A549 (cell line): ENCODE measurements around the gene PPP2R5B. TPM values are rescaled to one million over a fixed set of nuclear protein-coding genes. Genes with fewer than 3 reads are reported as not detected.

Experiments used
- ATAC-seq, 2 experiments: fragments of 200-7000 bp in 1 of 2; fragments of >200 bp in 1 of 2; cut with Nextera tagmentation in 1 of 2; cut with Tn5 transposase in 1 of 2; 3 replicates each; pipeline versions ENCODE4 v1.8.0 to v1.9.1; 2018 to 2020; ENCODE audit warnings: mild to moderate bottlenecking in 1 of 2, moderate library complexity in 1 of 2
- CTCF ChIA-PET: fragments of 300-600 bp; sonication (Branson Sonifier 250); formaldehyde crosslinking; extraction: SDS; loops from one replicate; lab custom pipeline; 2021; ENCODE audit warnings: antibody characterized with exemption, inconsistent platforms; lab: Yijun Ruan, JAX
- POLR2A ChIA-PET: fragments of 350-600 bp; formaldehyde crosslinking; extraction: SDS; loops from one replicate; lab custom pipeline; 2021; ENCODE audit warnings: antibody characterized with exemption, inconsistent platforms; lab: Yijun Ruan, JAX
- DNase-seq, 2 experiments: peaks; one replicate each; pipeline versions ENCODE4 v3.0.0 to v3.0.0-alpha.2; 2011 to 2016; ENCODE audit warnings: low read depth in 1 of 2, low spot score in 1 of 2
- FAIRE-seq: peaks from 2 replicates; lab custom pipeline; 2011; peaks lifted over from hg19 to GRCh38; lab: Jason Lieb, UNC
- H3K27ac ChIP-seq, 2 experiments: fragments of >200 bp; sonication (Bioruptor Twin); formaldehyde crosslinking; 3 replicates each; pipeline ENCODE4 v1.5.1; 2016 to 2017
- H3K4me1 ChIP-seq: fragments of >200 bp; sonication (Bioruptor Twin); formaldehyde crosslinking; 3 replicates; pipeline ENCODE4 v1.6.1; 2016
- H3K4me2 ChIP-seq: fragments of >200 bp; sonication (Bioruptor Twin); formaldehyde crosslinking; 3 replicates; pipeline ENCODE4 v1.6.1; 2016
- H3K4me3 ChIP-seq: fragments of >200 bp; sonication (Bioruptor Twin); formaldehyde crosslinking; 3 replicates; pipeline ENCODE4 v1.5.1; 2016
- H3K9me3 ChIP-seq: fragments of >200 bp; sonication (Bioruptor Twin); formaldehyde crosslinking; 3 replicates; pipeline ENCODE4 v1.6.1; 2016
- BCL3 ChIP-seq: fragments of >200 bp; sonication (Bioruptor Twin); formaldehyde crosslinking; IDR thresholded peaks from 3 replicates; pipeline ENCODE4 v1.6.1; 2016
- CBX8 ChIP-seq: fragments of 200-600 bp; sonication (generic); IDR thresholded peaks from 2 replicates; pipeline ENCODE4 v1.6.1; 2016
- CEBPB ChIP-seq, 2 experiments: fragments of >200 bp in 1 of 2; sonication (Bioruptor Twin) in 1 of 2; formaldehyde crosslinking in 1 of 2; IDR thresholded peaks; 2 replicates each; pipeline ENCODE4 v1.6.1; 2012 to 2016
- EHMT2 ChIP-seq: fragments of 200-600 bp; sonication (generic); IDR thresholded peaks from 2 replicates; pipeline ENCODE4 v1.6.1; 2016; ENCODE audit warnings: antibody characterized with exemption, low read depth, mild to moderate bottlenecking, moderate library complexity
- ELK1 ChIP-seq: fragments of 150-350 bp; IDR thresholded peaks from 2 replicates; pipeline ENCODE4 v1.6.1; 2014; ENCODE audit warnings: low read depth, mild to moderate bottlenecking, low read length
- EP300 ChIP-seq, 2 experiments: fragments of >200 bp; sonication (Bioruptor Twin); formaldehyde crosslinking; IDR thresholded peaks; 2 replicates in 1 of 2; 3 replicates in 1 of 2; pipeline ENCODE4 v1.6.1; 2016 to 2017
- ESRRA ChIP-seq: fragments of 150-350 bp; IDR thresholded peaks from 2 replicates; pipeline ENCODE4 v1.6.1; 2014; ENCODE audit warnings: mild to moderate bottlenecking, low read length, borderline replicate concordance
- FOSB ChIP-seq: fragments of 250-450 bp; sonication (Bioruptor Pico); IDR thresholded peaks from 2 replicates; pipeline ENCODE4 v1.5.0; 2020; ENCODE audit warnings: mild to moderate bottlenecking, moderate library complexity
- FOSL2 ChIP-seq, 2 experiments: fragments of 450-650 bp in 1 of 2; fragments of >200 bp in 1 of 2; sonication (Bioruptor Twin) in 1 of 2; formaldehyde crosslinking; IDR thresholded peaks; 2 replicates each; pipeline versions ENCODE4 v1.5.0 to v1.6.1; 2016 to 2020; ENCODE audit warnings: mild to moderate bottlenecking in 1 of 2, moderate library complexity in 1 of 2
- GATA3 ChIP-seq: IDR thresholded peaks from 2 replicates; pipeline ENCODE4 v1.6.1; 2012; ENCODE audit warnings: borderline replicate concordance
- HDAC2 ChIP-seq: fragments of 200-600 bp; sonication (generic); IDR thresholded peaks from 2 replicates; pipeline ENCODE4 v1.6.1; 2016
- HEYL ChIP-seq: fragments of 250-450 bp; sonication (Bioruptor Pico); IDR thresholded peaks from 2 replicates; pipeline ENCODE4 v1.8.0; 2021; ENCODE audit warnings: mild to moderate bottlenecking, moderate library complexity
- HMGXB4 ChIP-seq: fragments of 250-450 bp; sonication (Bioruptor Pico); IDR thresholded peaks from 2 replicates; pipeline ENCODE4 v1.5.0; 2021; ENCODE audit warnings: mild to moderate bottlenecking, moderate library complexity, borderline replicate concordance
- JUNB ChIP-seq: fragments of >200 bp; sonication (Bioruptor Twin); formaldehyde crosslinking; IDR thresholded peaks from 2 replicates; pipeline ENCODE4 v1.6.1; 2016
- MAFK ChIP-seq: fragments of 450-650 bp; IDR thresholded peaks from 2 replicates; pipeline ENCODE4 v1.6.1; 2014; ENCODE audit not compliant: partially characterized antibody
- MAX ChIP-seq: IDR thresholded peaks from 2 replicates; pipeline ENCODE4 v1.6.1; 2012
- NFE2L2 ChIP-seq: fragments of 150-350 bp; conservative IDR thresholded peaks from 2 replicates; pipeline ENCODE4 v1.6.1; 2014; ENCODE audit warnings: low read length
- POLR2AphosphoS2 ChIP-seq: conservative IDR thresholded peaks from 2 replicates; pipeline ENCODE4 v1.6.1; 2012; ENCODE audit warnings: low read length, improper control_type of control experiment, inconsistent platforms
- RAD21 ChIP-seq, 2 experiments: fragments of >200 bp in 1 of 2; sonication (Bioruptor Twin) in 1 of 2; formaldehyde crosslinking in 1 of 2; IDR thresholded peaks in 1 of 2; conservative IDR thresholded peaks in 1 of 2; 2 replicates in 1 of 2; 3 replicates in 1 of 2; pipeline ENCODE4 v1.6.1; 2012 to 2018; ENCODE audit warnings: inconsistent platforms in 1 of 2
- RNF2 ChIP-seq: fragments of 200-600 bp; sonication (generic); IDR thresholded peaks from 2 replicates; pipeline ENCODE4 v1.6.1; 2016; ENCODE audit warnings: low read depth, mild to moderate bottlenecking, antibody characterized with exemption, moderate library complexity, borderline replicate concordance
- SREBF2 ChIP-seq: fragments of 450-650 bp; IDR thresholded peaks from 2 replicates; pipeline ENCODE4 v1.6.1; 2014; ENCODE audit warnings: mild to moderate bottlenecking, moderate library complexity
- TP53 ChIP-seq: fragments of 250-450 bp; sonication (Bioruptor Pico); IDR thresholded peaks from 2 replicates; pipeline ENCODE4 v1.5.0; 2021; ENCODE audit warnings: mild to moderate bottlenecking, moderate library complexity
- USF2 ChIP-seq: fragments of 450-650 bp; IDR thresholded peaks from 2 replicates; pipeline ENCODE4 v1.6.1; 2014; ENCODE audit warnings: antibody characterized with exemption
- WGBS: methylation state at CpG from one replicate; pipeline ENCODE4 v1.1.6; 2017; ENCODE audit errors: missing lambda C conversion rate; 5-methylcytosine and 5-hydroxymethylcytosine counted together
- polyA plus RNA-seq, 4 experiments: library from polyadenylated mRNA; depleted of rRNA in 3 of 4; stranded (reverse); fragments of >200 nt; fragmentation: RNase III in 1 of 4; extraction: RNeasy Plus Mini Kit Qiagen cat#74134 plus additional on column Dnase treatment in 1 of 4; gene quantifications; 2 replicates in 3 of 4; 3 replicates in 1 of 4; pipeline ENCODE4 v1.2.3, GENCODE V29; 2011 to 2017

PPP2R5B gene
- polyA plus RNA-seq, 2 of the 4 experiments (the other 2 are of a cell fraction), result 5.7 to 6.9 TPM

- DNase-seq, result no peak
- POLR2A ChIA-PET, result no interaction called here
- CTCF ChIA-PET, result interaction anchor here (0.7 to 31.5 kb wide), 6 partner anchors 10 to 113 kb away, joined by 4 to 1607 read pairs (median 10); partner anchors contain the start of genes ARL2, ATG2A, BATF2 and CDC42BPG
- H3K4me1 ChIP-seq, result peaks cover 4% of the 10 kb centered on the region; the same call in 2 of the 3 replicates
- H3K4me2 ChIP-seq, result no peak overlapping the region
- H3K9me3 ChIP-seq, result no peaks in the 10 kb centered on the region
- peak overlapping the region in 1 of 2 experiments; percentile 64; a peak in 3 of 6 replicates for H3K27ac ChIP-seq
- 89% methylated on average over 17 of the region's 17 CpGs for WGBS
- no peak for TF ChIP-seq NFE2L2
- TF ChIP-seq ESRRA, result no peak
- no peak for TF ChIP-seq RAD21 (conservative IDR thresholded peaks at IDR 0.05 in 1 of 2, IDR thresholded peaks at IDR 0.05 in 1 of 2)
- TF ChIP-seq JUNB, result no peak
- TF ChIP-seq BCL3, result no peak
- no peak for TF ChIP-seq CBX8
- no peak for TF ChIP-seq ELK1
- TF ChIP-seq SREBF2, result no peak
- no peak for TF ChIP-seq USF2
- TF ChIP-seq RNF2, result no peak
- TF ChIP-seq TP53 (CRISPR knock-in tag), result no peak
- TF ChIP-seq HDAC2, result no peak
- TF ChIP-seq MAX, result no peak
- no peak for FAIRE-seq
- ATAC-seq, result no peak
- no peak overlapping the region for H3K4me3 ChIP-seq
Measured at GRCh38 chr11:64900774-64901173, 23.7 kb upstream of the PPP2R5B start.

GRCh38 chr11:64902102-64902900 lies 22.2 kb upstream of the PPP2R5B start:
- CTCF ChIA-PET, result interaction anchor here (1.1 to 31.5 kb wide), 4 partner anchors 8 to 51 kb away, joined by 5 to 1607 read pairs (median 30); partner anchors contain the start of gene CDC42BPG
- POLR2A ChIA-PET, result no interaction called here
- Histone ChIP-seq H3K9me3 (no peaks in the 10 kb centered on the region), H3K4me2 (no peak overlapping the region), H3K4me3 (no peak overlapping the region)
- DNase-seq, result no peak
- no peak for FAIRE-seq
- TF ChIP-seq POLR2AphosphoS2, result no peak
- TF ChIP-seq USF2, result no peak
- TF ChIP-seq EP300 (IDR thresholded peaks at IDR 0.05), result no peak
- TF ChIP-seq HEYL, result no peak
- TF ChIP-seq GATA3, result no peak
- TF ChIP-seq MAFK, result no peak
- no peak for TF ChIP-seq CEBPB (IDR thresholded peaks at IDR 0.05)
- no peak for TF ChIP-seq FOSB (CRISPR knock-in tag)
- TF ChIP-seq FOSL2 (IDR thresholded peaks at IDR 0.05), result no peak
- TF ChIP-seq FOSL2 (CRISPR knock-in tag; IDR thresholded peaks at IDR 0.05), result no peak
- TF ChIP-seq HMGXB4 (CRISPR knock-in tag), result no peak
- TF ChIP-seq EHMT2, result no peak
- no peak for TF ChIP-seq TP53 (CRISPR knock-in tag)
- TF ChIP-seq, all 56 proteins: peak for 0
- Histone ChIP-seq H3K4me1 (peaks cover 4% of the 10 kb centered on the region; the same call in 2 of the 3 replicates), H3K27ac (no peak overlapping the region)
- ATAC-seq, result no peak
- 89% methylated on average over 23 of the region's 30 CpGs for WGBS
